Tibial nerve (tissue), 3 donors: ENCODE measurements around the gene LRRC8D.

Experiments
- POLR2A ChIP-seq, 2 donors: fragments of 450-650 bp; IDR thresholded peaks; one replicate each; pipeline ENCODE4 v1.6.1; 2017; ENCODE audit warnings: antibody characterized with exemption in 2 of 2, mild to moderate bottlenecking in 2 of 2, moderate library complexity in 2 of 2
- TF ChIP-seq, protein P1 (sequence below), 5 experiments: fragments of 200-600 bp in 3 of 5; fragments of 450-650 bp in 2 of 5; sonication (generic) in 3 of 5; IDR thresholded peaks; one replicate each; pipeline ENCODE4 v1.5.1; 2016 to 2019; ENCODE audit warnings: antibody characterized with exemption in 5 of 5, mild to moderate bottlenecking in 3 of 5, moderate library complexity in 2 of 5

DNA sequence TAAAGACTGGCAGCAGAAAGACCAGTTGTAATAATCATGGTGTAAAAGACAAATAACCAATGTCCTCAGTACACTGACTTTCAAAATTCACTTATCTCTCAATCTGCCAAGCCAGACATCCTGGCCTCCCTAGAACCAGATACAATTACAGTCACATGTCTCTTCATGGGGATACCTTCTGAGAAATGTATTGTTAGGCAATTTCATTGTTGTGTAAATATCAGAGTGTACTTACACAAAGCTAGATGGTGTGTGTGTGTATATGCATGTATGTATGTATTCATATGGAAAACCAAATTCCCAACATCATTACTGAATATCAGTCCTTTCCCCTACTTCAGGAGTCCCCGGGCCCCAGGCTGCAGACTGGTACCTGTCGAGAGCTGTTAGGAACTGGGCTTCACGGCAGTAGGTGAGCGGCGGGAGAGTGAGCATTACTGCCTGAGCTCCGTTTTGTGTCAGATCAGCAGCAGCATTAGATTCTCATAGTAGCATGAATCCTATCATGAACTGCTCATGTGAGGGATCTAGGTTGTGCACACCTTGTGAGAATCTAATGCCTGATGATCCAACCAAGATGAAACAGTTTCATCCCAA lies 108.7 kb downstream of the LRRC8D start:
- TF ChIP-seq, protein P1, sequence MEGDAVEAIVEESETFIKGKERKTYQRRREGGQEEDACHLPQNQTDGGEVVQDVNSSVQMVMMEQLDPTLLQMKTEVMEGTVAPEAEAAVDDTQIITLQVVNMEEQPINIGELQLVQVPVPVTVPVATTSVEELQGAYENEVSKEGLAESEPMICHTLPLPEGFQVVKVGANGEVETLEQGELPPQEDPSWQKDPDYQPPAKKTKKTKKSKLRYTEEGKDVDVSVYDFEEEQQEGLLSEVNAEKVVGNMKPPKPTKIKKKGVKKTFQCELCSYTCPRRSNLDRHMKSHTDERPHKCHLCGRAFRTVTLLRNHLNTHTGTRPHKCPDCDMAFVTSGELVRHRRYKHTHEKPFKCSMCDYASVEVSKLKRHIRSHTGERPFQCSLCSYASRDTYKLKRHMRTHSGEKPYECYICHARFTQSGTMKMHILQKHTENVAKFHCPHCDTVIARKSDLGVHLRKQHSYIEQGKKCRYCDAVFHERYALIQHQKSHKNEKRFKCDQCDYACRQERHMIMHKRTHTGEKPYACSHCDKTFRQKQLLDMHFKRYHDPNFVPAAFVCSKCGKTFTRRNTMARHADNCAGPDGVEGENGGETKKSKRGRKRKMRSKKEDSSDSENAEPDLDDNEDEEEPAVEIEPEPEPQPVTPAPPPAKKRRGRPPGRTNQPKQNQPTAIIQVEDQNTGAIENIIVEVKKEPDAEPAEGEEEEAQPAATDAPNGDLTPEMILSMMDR (IDR thresholded peaks at IDR 0.05), result no peak
- no peak for TF ChIP-seq POLR2A (IDR thresholded peaks at IDR 0.05)
